NB4 (cell line): ENCODE data around the gene KCNAB1.

ENCODE experiments used
- DNase-seq: peaks from one replicate; pipeline ENCODE4 v3.0.0; 2010; ENCODE audit warnings: low read depth
- H3K4me3 ChIP-seq: one replicate; pipeline ENCODE4 v1.5.1; 2011; ENCODE audit warnings: mild to moderate bottlenecking, low read depth, low read length, moderate library complexity
- MYC ChIP-seq: IDR thresholded peaks from 2 replicates; pipeline ENCODE4 v1.6.1; 2011; ENCODE audit warnings: low read depth, low read length
- POLR2A ChIP-seq: IDR thresholded peaks from 2 replicates; pipeline ENCODE4 v1.6.1; 2011; ENCODE audit warnings: mild to moderate bottlenecking; ENCODE audit not compliant: insufficient read length; ENCODE audit errors: extremely low read depth
- TF ChIP-seq, protein P1 (sequence below): IDR thresholded peaks from one replicate; pipeline ENCODE4 v1.5.1; 2012; ENCODE audit warnings: low read depth, low read length
- TF ChIP-seq, protein P2 (sequence below): IDR thresholded peaks from 2 replicates; pipeline ENCODE4 v1.6.1; 2011; ENCODE audit warnings: low read depth, low read length

Gene KCNAB1

DNA sequence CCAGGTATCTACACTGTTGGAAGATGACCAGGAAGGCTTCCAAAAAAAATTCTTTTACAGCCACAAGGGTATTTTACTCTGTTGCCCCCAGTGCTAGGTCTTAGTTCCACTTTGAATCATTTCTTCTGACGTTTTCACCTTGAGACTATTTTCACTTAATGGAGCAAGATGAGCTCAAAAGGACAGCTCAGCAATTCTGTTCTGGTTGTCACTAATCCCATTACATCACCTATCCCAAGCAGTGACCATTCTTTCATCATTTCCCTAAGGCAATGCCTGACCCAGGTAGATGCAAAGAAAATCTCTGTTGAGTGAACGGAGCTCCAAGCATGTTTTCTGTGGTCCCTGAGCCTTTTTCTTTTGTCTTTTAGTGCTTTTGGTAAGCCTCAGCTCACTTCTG, 210.0 kb downstream of the KCNAB1 start:
- no peak for TF ChIP-seq MYC
- TF ChIP-seq, protein P1, sequence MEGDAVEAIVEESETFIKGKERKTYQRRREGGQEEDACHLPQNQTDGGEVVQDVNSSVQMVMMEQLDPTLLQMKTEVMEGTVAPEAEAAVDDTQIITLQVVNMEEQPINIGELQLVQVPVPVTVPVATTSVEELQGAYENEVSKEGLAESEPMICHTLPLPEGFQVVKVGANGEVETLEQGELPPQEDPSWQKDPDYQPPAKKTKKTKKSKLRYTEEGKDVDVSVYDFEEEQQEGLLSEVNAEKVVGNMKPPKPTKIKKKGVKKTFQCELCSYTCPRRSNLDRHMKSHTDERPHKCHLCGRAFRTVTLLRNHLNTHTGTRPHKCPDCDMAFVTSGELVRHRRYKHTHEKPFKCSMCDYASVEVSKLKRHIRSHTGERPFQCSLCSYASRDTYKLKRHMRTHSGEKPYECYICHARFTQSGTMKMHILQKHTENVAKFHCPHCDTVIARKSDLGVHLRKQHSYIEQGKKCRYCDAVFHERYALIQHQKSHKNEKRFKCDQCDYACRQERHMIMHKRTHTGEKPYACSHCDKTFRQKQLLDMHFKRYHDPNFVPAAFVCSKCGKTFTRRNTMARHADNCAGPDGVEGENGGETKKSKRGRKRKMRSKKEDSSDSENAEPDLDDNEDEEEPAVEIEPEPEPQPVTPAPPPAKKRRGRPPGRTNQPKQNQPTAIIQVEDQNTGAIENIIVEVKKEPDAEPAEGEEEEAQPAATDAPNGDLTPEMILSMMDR: no peak
- TF ChIP-seq POLR2A: no peak
- TF ChIP-seq, protein P2, sequence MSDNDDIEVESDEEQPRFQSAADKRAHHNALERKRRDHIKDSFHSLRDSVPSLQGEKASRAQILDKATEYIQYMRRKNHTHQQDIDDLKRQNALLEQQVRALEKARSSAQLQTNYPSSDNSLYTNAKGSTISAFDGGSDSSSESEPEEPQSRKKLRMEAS: no peak

DNA sequence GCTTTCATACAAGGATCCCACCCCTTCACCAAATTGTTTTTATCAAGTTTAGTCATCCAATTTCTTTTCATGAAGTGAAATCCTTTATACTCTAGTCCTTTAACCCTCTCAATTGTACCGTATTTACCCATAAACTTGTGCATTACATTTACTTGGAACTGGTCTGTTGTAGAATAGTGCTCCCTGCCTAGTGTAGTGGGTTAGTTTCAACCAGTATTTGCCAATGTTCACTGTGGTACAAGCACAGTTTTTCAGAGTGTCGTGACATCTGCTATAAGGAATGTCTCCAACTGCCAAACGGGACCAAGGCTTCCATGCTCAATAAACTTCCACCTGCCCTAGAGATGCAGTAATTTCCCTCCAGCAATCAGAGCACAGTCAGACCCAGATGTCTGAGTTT, 211.9 kb downstream of the KCNAB1 start:
- DNase-seq: no peak
- TF ChIP-seq, protein P2: no peak
- TF ChIP-seq POLR2A: no peak
- no peak for TF ChIP-seq MYC
- H3K4me3 ChIP-seq: no peak overlapping the region

More for the DNA sequence above, 210.0 kb downstream of the KCNAB1 start:
- no peak overlapping the region for H3K4me3 ChIP-seq
- no peak for DNase-seq

DNA sequence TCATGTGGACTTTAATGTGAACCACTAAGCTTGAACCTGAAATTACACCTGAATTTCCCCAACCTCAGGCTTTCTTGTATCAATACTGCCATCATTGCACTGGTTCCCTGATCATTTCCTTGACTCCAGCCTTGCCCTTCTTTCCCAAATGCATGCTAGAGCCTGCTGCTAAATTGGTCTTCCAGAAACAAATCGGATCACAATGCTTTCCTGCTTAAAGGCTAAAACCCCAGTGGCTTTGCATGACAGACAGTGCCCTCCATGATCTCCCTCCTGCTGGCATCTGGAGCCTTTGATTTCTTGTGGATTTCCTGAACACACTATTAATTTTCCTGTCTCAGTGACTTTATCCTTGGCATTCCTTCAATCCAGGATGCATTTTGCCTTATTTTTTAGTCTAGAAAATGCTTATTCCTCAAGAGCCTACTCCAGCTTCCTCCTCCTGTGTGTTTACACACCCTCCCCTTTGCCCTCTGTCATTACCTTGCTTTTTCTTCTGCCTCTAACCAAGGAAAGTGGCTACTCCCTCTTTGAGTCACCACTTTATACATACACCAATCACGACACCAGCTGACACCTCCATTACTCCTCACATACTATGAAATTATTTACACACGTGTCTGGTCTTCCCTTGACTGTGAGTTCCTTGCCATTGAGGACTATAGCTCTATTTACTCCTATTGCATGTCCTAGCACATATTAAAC, 214.6 kb downstream of the KCNAB1 start:
- TF ChIP-seq POLR2A (no peak), MYC (no peak)
- TF ChIP-seq, protein P2: no peak
- TF ChIP-seq, protein P1: no peak
- H3K4me3 ChIP-seq: no peak overlapping the region
- DNase-seq: no peak

DNA sequence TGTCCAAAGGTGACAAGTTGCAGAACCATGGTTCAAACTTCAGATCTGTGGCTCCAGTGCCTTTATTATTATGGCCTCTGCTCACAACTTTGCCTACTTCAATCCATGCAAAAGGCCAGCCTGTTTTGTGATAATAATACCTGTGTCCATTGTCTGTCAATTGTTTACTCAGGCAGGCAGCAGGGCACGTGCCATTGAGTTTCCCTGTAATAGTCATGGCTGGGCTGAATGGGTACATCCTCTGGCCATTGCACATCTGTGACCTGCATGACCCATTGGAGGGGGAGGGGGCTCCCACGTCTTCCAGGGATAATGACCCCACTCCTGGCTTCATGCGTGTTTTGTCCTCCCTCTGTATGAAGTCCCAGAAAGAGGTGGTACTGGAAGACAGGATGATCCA, 219.1 kb downstream of the KCNAB1 start:
- H3K4me3 ChIP-seq: no peak overlapping the region
- no peak for TF ChIP-seq POLR2A
- TF ChIP-seq, protein P2: no peak
- TF ChIP-seq, protein P1: no peak
- no peak for TF ChIP-seq MYC
- no peak for DNase-seq

DNA sequence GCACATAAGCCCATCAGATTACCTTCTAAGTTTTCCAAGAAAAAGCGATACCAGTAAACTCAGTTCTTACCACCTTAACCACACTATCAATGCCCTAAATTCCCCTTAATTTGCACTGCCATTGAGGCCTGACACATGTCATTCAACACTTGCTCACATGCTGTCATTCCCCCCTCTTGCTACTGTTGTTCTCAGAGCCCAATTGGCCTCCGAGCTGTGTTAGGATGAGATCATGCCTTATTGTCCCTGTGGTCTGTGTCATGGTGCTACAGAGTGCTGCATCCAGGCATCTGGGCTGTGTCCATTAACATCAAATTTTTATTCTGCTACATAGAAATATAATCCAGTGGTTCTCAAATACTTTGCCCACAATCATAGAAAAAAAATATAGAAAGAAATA, 221.0 kb downstream of the KCNAB1 start:
- no peak for DNase-seq
- no peak overlapping the region for H3K4me3 ChIP-seq
- TF ChIP-seq MYC: no peak
- TF ChIP-seq, protein P2: no peak
- no peak for TF ChIP-seq POLR2A
- TF ChIP-seq, protein P1: no peak

DNA sequence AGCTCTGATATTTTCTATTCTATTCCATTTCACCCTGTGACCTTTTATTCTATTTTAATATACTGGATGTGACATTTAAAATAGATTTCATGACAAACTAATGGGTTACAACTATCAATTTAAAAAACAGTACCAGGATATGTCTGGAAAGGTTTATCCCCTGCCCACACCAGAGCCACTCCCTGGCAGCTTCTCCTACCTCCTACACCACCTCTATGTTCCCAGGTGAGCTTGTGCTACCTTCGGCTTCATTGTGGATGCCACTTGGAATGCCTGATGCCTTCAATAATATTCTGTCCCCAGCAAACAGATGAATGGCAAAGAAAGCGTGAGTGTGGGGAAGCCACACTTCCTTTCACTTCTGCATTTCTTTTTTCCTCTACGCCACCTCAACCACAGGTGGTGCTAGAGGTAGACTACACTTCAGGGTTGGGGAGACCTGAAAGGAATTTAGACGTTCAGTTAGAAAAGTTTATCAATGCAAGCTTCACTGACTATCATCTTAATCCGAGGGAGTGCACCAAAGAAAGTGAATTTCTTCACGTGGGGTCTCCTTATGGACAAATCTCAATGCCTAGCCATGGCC, 221.5 kb downstream of the KCNAB1 start:
- TF ChIP-seq, protein P1: no peak
- DNase-seq: no peak

More for the DNA sequence above, 221.5 kb downstream of the KCNAB1 start:
- no peak overlapping the region for H3K4me3 ChIP-seq
